Chondrocyte (in vitro differentiated cells): ENCODE data around the gene MUC2. TPM values are rescaled to one million over a fixed set of nuclear protein-coding genes. Genes with fewer than 3 reads are reported as not detected.

Source experiments
- DNase-seq: peaks from one replicate; pipeline ENCODE4 v3.0.0; 2021; ENCODE audit warnings: mixed read lengths, low spot score
- H3K27ac Mint-ChIP-seq: one replicate; pipeline ENCODE4 v1.8.0; 2021; ENCODE audit warnings: mild to moderate bottlenecking, moderate library complexity, mixed read lengths; ENCODE audit not compliant: unreplicated experiment
- H3K27me3 Mint-ChIP-seq: 2 replicates; pipeline ENCODE4 v1.8.0; 2021; ENCODE audit warnings: low read depth, mixed read lengths
- H3K36me3 Mint-ChIP-seq: 2 replicates; pipeline ENCODE4 v1.8.0; 2021; ENCODE audit warnings: low read depth, mixed read lengths
- H3K4me1 Mint-ChIP-seq: 2 replicates; pipeline ENCODE4 v1.8.0; 2021; ENCODE audit warnings: low read depth, mild to moderate bottlenecking, mixed read lengths
- H3K4me3 Mint-ChIP-seq: one replicate; pipeline ENCODE4 v1.8.0; 2021; ENCODE audit warnings: mild to moderate bottlenecking, moderate library complexity, mixed read lengths; ENCODE audit not compliant: unreplicated experiment
- H3K9me3 Mint-ChIP-seq: 2 replicates; pipeline ENCODE4 v1.8.0; 2021; ENCODE audit warnings: low read depth, mixed read lengths
- CTCF ChIP-seq: fragments of 200-600 bp; sonication (generic); IDR thresholded peaks from 2 replicates; pipeline ENCODE4 v1.5.0; 2021; ENCODE audit warnings: antibody characterized with exemption, mild to moderate bottlenecking, moderate library complexity
- total RNA-seq: library from RNA; stranded (reverse); gene quantifications from 3 replicates; pipeline ENCODE4 v1.2.1, GENCODE V29; 2021

The MUC2 gene
- total RNA-seq, 1 donor from 2014 or later = not detected

DNA sequence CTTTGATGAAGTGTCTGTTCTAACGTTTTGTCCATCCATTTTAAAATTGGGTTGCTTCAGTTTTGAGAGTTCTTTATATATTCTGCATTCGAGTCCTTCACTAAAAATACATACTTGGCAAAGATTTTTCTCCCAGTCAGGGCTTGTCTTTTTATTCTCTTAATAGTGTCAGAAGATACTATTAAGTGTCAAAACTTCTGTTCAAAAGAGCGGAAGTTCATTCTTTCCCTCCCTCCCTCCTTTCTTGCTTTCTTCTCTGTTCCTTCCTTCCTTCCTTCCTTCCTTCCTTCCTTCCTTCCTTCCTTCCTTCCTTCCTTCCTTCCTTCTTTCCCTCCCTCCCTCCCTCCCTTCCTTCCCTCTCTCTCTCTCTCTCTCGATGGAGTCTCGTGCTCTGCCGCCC is 30.5 kb upstream of the MUC2 start:
- TF ChIP-seq CTCF = no peak
- H3K4me1 Mint-ChIP-seq = no peaks in the 10 kb centered on the region
- peaks cover 3% of the 10 kb centered on the region for H3K36me3 Mint-ChIP-seq
- no peak overlapping the region for H3K27ac Mint-ChIP-seq
- no peak overlapping the region for H3K4me3 Mint-ChIP-seq
- no peak for DNase-seq
- H3K9me3 Mint-ChIP-seq = peaks cover 5% of the 10 kb centered on the region
- peaks cover 31% of the 10 kb centered on the region for H3K27me3 Mint-ChIP-seq

DNA sequence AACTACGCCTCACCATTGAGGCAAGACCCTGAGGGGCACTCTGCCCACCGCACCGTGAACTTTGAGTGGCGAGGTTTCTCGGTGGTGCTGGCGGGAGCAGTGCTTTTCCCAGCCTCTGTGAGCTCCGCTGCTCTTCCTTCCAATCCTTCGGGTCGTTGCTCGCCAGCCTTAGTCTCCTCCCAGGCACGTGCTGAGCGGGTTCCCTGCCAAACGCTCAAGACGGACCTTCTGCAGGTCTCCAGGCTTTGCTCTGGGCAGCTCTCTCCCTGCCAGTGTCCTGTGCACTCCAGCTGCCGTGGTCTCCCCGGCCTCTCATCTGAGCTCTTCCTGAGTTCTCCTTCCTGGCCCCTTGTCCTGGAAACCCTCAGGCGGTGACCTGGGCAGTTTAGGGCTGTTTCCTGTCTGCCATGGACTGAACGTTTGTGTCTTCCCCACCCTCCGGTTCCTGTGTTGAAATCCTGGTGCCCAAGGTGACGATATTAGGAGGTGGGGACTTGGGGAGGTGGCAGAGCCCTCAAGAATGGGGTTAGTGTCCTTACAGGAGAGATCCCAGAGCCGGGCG is 27.0 kb upstream of the MUC2 start:
- no peak for DNase-seq
- Mint-ChIP-seq H3K36me3 (peaks cover 3% of the 10 kb centered on the region), H3K27ac (no peak overlapping the region), H3K4me3 (no peak overlapping the region), H3K4me1 (no peaks in the 10 kb centered on the region), H3K9me3 (peaks cover 5% of the 10 kb centered on the region), H3K27me3 (peaks cover 31% of the 10 kb centered on the region)
- TF ChIP-seq CTCF = no peak

DNA sequence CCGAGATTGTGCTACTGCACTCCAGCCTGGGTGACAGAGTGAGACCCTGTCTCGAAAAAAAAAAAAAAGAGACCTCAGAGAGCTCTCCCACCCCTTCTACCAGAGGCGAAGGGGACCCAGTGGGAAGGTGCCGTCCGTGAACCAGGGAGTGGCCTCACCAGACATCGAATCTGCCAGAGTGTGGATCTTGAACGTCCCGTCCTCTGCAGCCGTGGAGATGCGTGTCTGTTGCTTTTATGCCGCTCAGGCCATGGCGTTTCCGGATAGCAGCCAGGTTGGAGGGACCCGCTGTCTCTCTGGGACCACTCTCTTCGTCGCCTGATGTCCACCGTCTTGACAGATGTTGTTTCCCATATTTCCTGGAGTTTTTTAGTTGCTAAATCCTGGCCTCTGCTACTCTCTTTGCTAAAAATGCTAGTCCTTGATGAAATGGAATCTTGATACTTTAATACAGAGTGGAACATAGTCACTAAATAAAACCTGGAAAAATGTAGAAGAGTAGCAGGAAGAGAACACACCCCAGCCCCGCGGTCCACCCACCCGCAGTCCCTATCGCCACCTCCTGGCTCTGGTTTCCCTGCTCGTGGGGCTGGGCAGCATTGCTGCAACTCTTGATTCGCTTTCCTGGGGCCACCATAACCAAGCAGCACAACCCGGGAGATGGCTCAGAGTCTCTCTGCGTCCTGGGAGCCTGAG is 26.2 kb upstream of the MUC2 start:
- TF ChIP-seq CTCF = peak; percentile 24
- Mint-ChIP-seq H3K27me3 (peaks cover 31% of the 10 kb centered on the region), H3K36me3 (peaks cover 3% of the 10 kb centered on the region), H3K4me1 (no peaks in the 10 kb centered on the region), H3K9me3 (peaks cover 5% of the 10 kb centered on the region), H3K27ac (no peak overlapping the region), H3K4me3 (no peak overlapping the region)
- DNase-seq = no peak

- DNase-seq = no peak
- H3K27ac Mint-ChIP-seq = no peak overlapping the region
- H3K36me3 Mint-ChIP-seq = peaks cover 3% of the 10 kb centered on the region
- TF ChIP-seq CTCF = no peak
- peaks cover 5% of the 10 kb centered on the region for H3K9me3 Mint-ChIP-seq
- H3K4me1 Mint-ChIP-seq = no peaks in the 10 kb centered on the region
- peaks cover 28% of the 10 kb centered on the region for H3K27me3 Mint-ChIP-seq
- no peak overlapping the region for H3K4me3 Mint-ChIP-seq
Measured at GRCh38 chr11:1049071-1049405, 25.6 kb upstream of the MUC2 start.

GRCh38 chr11:1049431-1049891 is 25.2 kb upstream of the MUC2 start:
- Mint-ChIP-seq H3K27me3 (peaks cover 27% of the 10 kb centered on the region), H3K4me3 (no peak overlapping the region), H3K27ac (no peak overlapping the region), H3K4me1 (no peaks in the 10 kb centered on the region), H3K9me3 (peaks cover 5% of the 10 kb centered on the region), H3K36me3 (peaks cover 3% of the 10 kb centered on the region)
- DNase-seq = no peak
- TF ChIP-seq CTCF = no peak
